Stimulated activated effector memory CD8-positive, alpha-beta T cell treated with anti-CD3 and anti-CD28 coated beads, Interleukin-12 subunit alpha, Interleukin-12 subunit beta, amount 100 ng/mL, for 72 hours (primary cell): Measurements from ENCODE around the gene LCMT1.
"Not testable (repeated sequence)": the region's sequence is repeated elsewhere in the genome, so short reads cannot be mapped to it uniquely, and the experiment has no call there.

Source experiments
- ATAC-seq: fragments of 150-1000 bp; cut with Tn5 transposase; 2 replicates; pipeline ENCODE4 v1.10.0; 2021
- DNase-seq, 2 donors: peaks; one replicate each; pipeline ENCODE4 v3.0.0; 2021 to 2022; ENCODE audit warnings: low spot score in 2 of 2
- H3K27ac Mint-ChIP-seq: one replicate; pipeline ENCODE4 v1.8.0; 2022; ENCODE audit warnings: mild to moderate bottlenecking, mixed read lengths
- H3K36me3 Mint-ChIP-seq: one replicate; pipeline ENCODE4 v1.8.0; 2022; ENCODE audit warnings: mild to moderate bottlenecking, mixed read lengths
- H3K4me1 Mint-ChIP-seq: one replicate; pipeline ENCODE4 v1.8.0; 2022; ENCODE audit warnings: mixed read lengths
- H3K4me3 Mint-ChIP-seq: one replicate; pipeline ENCODE4 v1.8.0; 2022; ENCODE audit warnings: mild to moderate bottlenecking, mixed read lengths
- H3K9me3 Mint-ChIP-seq: one replicate; pipeline ENCODE4 v1.8.0; 2022; ENCODE audit warnings: mixed read lengths

LCMT1 gene

GRCh38 chr16:25114121-25114520, 2.6 kb downstream of the LCMT1 start:
- DNase-seq (no peak), ATAC-seq (no peak)
- H3K4me3 Mint-ChIP-seq, result no peak overlapping the region
- peaks cover 49% of the 10 kb centered on the region for H3K36me3 Mint-ChIP-seq
- H3K27ac Mint-ChIP-seq, result no peak overlapping the region
- peaks cover 72% of the 10 kb centered on the region for H3K4me1 Mint-ChIP-seq
- no peaks in the 10 kb centered on the region for H3K9me3 Mint-ChIP-seq

DNA sequence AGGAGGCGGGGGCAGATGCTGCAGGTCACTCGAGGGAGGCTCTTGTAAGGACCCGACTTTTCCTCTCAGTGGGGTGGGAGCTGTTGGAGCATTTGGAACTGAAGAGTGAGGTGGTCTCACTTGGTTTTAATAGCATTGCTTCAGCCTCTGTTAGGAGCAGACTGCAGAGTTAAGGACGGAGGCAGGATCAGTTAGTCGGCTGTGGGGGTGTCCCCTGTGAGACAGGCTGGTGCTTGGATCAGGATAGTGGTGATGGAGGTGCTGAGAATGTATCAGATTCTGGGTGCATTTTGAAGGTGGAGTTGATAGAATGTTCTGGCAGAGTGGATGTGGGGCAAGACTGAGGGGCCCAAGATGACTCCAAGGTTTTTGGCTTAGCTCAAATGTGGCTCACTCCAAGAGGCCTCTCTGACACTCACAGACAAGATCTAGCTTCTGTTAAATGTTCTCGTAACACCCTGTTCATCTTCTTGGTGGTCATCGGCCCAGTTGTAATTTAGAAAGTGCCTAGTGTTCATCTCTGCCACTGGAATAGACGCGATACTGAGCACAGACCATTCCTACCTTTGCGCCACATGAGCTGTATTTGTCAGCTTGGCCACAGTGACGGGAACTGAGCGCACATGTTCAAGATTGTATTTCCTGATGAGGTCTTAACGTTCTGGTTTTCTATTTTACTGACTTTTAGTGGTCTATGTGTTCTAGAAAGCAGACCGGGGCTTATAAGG, 7.5 kb downstream of the LCMT1 start:
- H3K4me1 Mint-ChIP-seq, result peaks cover 49% of the 10 kb centered on the region
- peak overlapping the region; percentile 33 for H3K27ac Mint-ChIP-seq
- DNase-seq, result no peak
- no peak overlapping the region for H3K4me3 Mint-ChIP-seq
- no peaks in the 10 kb centered on the region for H3K9me3 Mint-ChIP-seq
- peaks cover 33% of the 10 kb centered on the region for H3K36me3 Mint-ChIP-seq
- ATAC-seq, result no peak

DNA sequence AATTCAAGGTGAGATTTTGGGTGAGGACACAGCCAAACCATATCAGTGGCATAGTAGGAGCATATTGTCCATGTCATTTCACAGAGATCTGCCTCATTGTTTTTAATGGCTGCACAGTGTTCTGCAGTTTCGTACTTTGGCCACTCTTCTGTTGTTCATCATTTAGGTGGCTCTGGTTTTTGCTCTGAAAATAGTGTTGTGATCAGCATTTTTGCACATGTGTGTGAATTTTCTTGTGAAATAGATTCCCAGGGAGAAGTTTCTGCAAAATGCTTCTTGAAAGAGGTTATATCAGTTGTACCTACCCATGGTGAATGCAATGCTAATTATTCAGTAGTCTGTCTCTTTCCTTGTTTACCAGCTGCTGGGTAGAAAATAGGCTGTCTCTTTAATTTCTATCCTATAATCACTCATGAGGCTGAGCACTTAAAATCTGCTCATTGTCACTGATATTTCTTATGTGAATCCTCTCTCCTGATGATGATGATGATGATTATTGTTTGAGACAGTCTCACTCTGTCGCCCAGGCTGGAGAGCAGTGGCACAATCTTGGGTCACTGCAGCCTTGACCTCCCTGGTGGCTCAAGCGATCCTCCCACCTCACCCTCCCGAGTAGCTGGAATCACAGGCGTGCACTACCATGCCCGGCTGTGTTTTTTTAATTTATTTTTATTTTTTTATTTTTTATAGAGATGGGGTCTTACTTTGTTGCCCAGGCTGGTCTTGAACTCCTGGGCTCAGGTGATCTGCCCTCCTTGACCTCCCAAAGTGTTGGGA, 10.5 kb downstream of the LCMT1 start:
- H3K27ac Mint-ChIP-seq, result peak overlapping the region; percentile 60
- no peak for DNase-seq
- H3K4me3 Mint-ChIP-seq, result no peak overlapping the region
- no peak for ATAC-seq
- no peaks in the 10 kb centered on the region for H3K9me3 Mint-ChIP-seq
- H3K36me3 Mint-ChIP-seq, result peaks cover 13% of the 10 kb centered on the region
- H3K4me1 Mint-ChIP-seq, result peaks cover 40% of the 10 kb centered on the region

GRCh38 chr16:25124503-25124902, 13.0 kb downstream of the LCMT1 start:
- H3K4me1 Mint-ChIP-seq, result peaks cover 24% of the 10 kb centered on the region

GRCh38 chr16:25126086-25126666, 14.6 kb downstream of the LCMT1 start:
- peaks cover 24% of the 10 kb centered on the region for H3K4me1 Mint-ChIP-seq
- peak overlapping the region; percentile 85 for H3K27ac Mint-ChIP-seq

More at GRCh38 chr16:25124503-25124902, 13.0 kb downstream of the LCMT1 start:
- Mint-ChIP-seq H3K9me3 (no peaks in the 10 kb centered on the region), H3K27ac (peak overlapping the region; percentile 82), H3K4me3 (no peak overlapping the region), H3K36me3 (peaks cover 23% of the 10 kb centered on the region)
- ATAC-seq, result no peak
- no peak for DNase-seq

GRCh38 chr16:25126820-25127232, 15.3 kb downstream of the LCMT1 start:
- DNase-seq (peak in 1 of 2 donors; percentile 59), ATAC-seq (peak; percentile 92)
- peak overlapping the region; percentile 85 for H3K27ac Mint-ChIP-seq
- no peaks in the 10 kb centered on the region for H3K9me3 Mint-ChIP-seq
- H3K4me3 Mint-ChIP-seq, result no peak overlapping the region
- H3K4me1 Mint-ChIP-seq, result peaks cover 24% of the 10 kb centered on the region
- peaks cover 46% of the 10 kb centered on the region for H3K36me3 Mint-ChIP-seq

More at GRCh38 chr16:25126086-25126666, 14.6 kb downstream of the LCMT1 start:
- DNase-seq, result peak in 1 of 2 donors; percentile 53
- peaks cover 40% of the 10 kb centered on the region for H3K36me3 Mint-ChIP-seq
- not testable (repeated sequence) for H3K4me3 Mint-ChIP-seq, H3K9me3 Mint-ChIP-seq
- ATAC-seq, result peak; percentile 19

- not testable (repeated sequence) for H3K4me1 Mint-ChIP-seq, H3K4me3 Mint-ChIP-seq, ATAC-seq, DNase-seq, H3K9me3 Mint-ChIP-seq, H3K27ac Mint-ChIP-seq
- peaks cover 98% of the 10 kb centered on the region for H3K36me3 Mint-ChIP-seq
Measured at GRCh38 chr16:25132751-25133150, 21.2 kb downstream of the LCMT1 start.

DNA sequence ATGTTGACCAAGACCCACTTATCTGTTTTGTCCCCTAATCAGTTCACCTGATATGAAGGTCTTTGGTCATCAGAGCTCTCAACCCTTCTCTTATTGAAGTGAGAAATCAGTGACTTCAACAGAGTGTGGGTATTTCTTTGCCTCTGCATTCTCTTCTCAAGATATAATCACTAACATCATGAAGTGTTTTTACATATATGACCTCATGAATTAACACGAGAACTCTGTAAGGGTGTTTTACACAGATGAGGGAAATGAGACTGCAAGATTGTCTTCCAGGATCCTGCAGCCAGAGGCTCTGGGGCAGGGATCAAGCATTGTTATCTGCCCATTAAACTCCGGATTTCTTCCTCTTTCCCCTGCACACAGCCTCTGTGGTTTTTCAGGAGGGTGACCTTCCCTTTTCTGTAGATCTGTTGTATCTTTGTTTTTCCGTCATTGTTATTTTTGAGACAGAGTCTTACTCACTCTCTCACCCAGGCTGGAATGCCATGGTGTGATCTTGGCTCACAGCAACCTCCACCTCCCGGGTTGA, 22.7 kb downstream of the LCMT1 start:
- no peak for ATAC-seq
- Mint-ChIP-seq H3K9me3 (no peaks in the 10 kb centered on the region), H3K36me3 (peaks cover 98% of the 10 kb centered on the region), H3K4me1 (no peaks in the 10 kb centered on the region), H3K27ac (no peak overlapping the region), H3K4me3 (no peak overlapping the region)
- DNase-seq, result no peak

- DNase-seq, result no peak
- no peak overlapping the region for H3K27ac Mint-ChIP-seq
Measured at GRCh38 chr16:25135254-25135878, 23.8 kb downstream of the LCMT1 start.

DNA sequence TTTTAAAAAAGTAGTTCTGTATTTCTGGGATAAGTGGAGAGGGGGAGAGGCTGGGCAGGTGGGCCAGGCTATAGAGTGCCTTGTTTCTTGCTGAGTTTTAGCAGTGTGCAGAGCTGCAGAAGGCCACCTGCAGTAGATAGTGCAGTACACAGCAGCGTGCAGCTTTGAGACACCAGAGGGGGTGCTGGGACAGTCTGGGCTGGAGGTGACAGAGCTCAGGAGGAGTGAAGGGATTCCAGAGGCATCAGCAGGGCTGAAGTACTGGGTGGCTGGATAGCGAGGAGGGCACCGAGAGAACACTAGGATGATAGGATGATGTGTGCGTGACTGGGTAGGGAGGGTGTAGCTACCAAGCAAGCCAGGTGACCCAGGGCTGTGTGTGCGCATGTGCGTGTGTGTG, 26.6 kb downstream of the LCMT1 start:
- Mint-ChIP-seq H3K4me1 (no peaks in the 10 kb centered on the region), H3K36me3 (peaks cover 97% of the 10 kb centered on the region), H3K27ac (peak overlapping the region; percentile 13), H3K4me3 (no peak overlapping the region), H3K9me3 (no peaks in the 10 kb centered on the region)
- DNase-seq (no peak), ATAC-seq (no peak)

More at GRCh38 chr16:25135254-25135878, 23.8 kb downstream of the LCMT1 start:
- ATAC-seq, result no peak
- H3K4me3 Mint-ChIP-seq, result no peak overlapping the region
- H3K9me3 Mint-ChIP-seq, result no peaks in the 10 kb centered on the region
- peaks cover 97% of the 10 kb centered on the region for H3K36me3 Mint-ChIP-seq
- no peaks in the 10 kb centered on the region for H3K4me1 Mint-ChIP-seq

- H3K27ac Mint-ChIP-seq, result no peak overlapping the region
- peaks cover 88% of the 10 kb centered on the region for H3K36me3 Mint-ChIP-seq
- DNase-seq, result no peak
- no peak overlapping the region for H3K4me3 Mint-ChIP-seq
- H3K9me3 Mint-ChIP-seq, result no peaks in the 10 kb centered on the region
- no peak for ATAC-seq
- no peaks in the 10 kb centered on the region for H3K4me1 Mint-ChIP-seq
Measured at GRCh38 chr16:25140459-25140858, 28.9 kb downstream of the LCMT1 start.

GRCh38 chr16:25141648-25142047, 30.1 kb downstream of the LCMT1 start:
- peaks cover 77% of the 10 kb centered on the region for H3K36me3 Mint-ChIP-seq
- DNase-seq (no peak), ATAC-seq (no peak)
- H3K4me1 Mint-ChIP-seq, result no peaks in the 10 kb centered on the region
- peak overlapping the region; percentile 23 for H3K27ac Mint-ChIP-seq
- no peak overlapping the region for H3K4me3 Mint-ChIP-seq
- H3K9me3 Mint-ChIP-seq, result no peaks in the 10 kb centered on the region

DNA sequence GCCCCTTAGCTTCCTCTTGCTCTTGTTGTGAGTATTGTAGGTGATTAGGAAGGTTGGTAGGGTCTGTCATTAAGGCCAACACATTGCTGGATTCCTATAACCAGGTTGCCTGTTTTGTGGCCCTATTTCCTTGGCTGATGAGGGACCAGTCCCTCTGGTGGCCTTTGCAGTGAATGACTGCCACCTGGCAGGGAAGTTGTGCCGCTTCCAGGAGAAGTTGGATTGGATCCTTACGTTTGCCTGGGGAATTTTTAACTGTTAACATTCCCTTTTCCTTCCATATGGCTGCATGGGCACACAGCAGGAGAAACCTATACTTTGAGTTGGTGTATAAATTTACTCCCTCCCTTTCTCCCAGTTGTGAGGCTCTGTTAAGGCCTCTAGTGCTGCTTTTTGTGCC, 32.4 kb downstream of the LCMT1 start:
- ATAC-seq, result no peak
- no peak overlapping the region for H3K27ac Mint-ChIP-seq

DNA sequence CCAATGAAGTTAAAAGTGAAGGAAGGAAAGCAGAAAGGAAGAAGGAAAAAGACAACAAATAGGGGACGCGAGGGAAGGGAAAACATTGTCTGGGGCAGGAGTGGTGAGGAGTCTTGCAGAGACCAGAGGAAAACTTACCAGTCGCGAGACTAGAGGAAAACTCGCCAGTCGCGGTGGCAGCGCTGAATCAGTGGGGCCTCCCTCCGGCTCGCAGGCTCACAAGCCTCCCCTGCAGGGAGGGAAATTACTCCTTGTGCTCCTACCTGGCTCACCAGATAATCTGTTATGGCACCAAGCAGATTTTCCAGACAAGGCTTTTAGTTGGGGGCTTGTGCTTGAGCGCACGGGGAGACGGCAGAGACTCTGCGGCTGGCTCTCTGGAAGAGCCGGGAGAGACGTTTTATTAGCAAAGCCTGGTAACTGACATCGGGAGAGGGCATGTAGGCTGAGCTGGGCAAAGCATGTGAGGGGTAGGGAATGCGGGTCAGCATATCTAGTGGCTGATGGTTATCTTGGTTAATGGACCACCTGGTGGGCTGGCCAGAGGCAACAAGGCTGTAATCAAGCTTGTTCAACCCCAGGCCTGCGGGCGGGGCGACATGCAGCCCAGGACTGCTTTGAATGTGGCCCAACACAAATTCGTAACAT, 37.1 kb downstream of the LCMT1 start:
- peak overlapping the region; percentile 76 for H3K27ac Mint-ChIP-seq
- no peaks in the 10 kb centered on the region for H3K9me3 Mint-ChIP-seq
- no peaks in the 10 kb centered on the region for H3K4me1 Mint-ChIP-seq
- no peak for ATAC-seq
- H3K36me3 Mint-ChIP-seq, result peaks cover 34% of the 10 kb centered on the region
- H3K4me3 Mint-ChIP-seq, result no peak overlapping the region
- no peak for DNase-seq

More for the DNA sequence above, 32.4 kb downstream of the LCMT1 start:
- H3K4me3 Mint-ChIP-seq, result no peak overlapping the region
- DNase-seq, result no peak
- no peaks in the 10 kb centered on the region for H3K4me1 Mint-ChIP-seq
- H3K9me3 Mint-ChIP-seq, result no peaks in the 10 kb centered on the region
- H3K36me3 Mint-ChIP-seq, result peaks cover 54% of the 10 kb centered on the region
